ENCODE measurements around the gene PARP4. TPM values are rescaled to one million over a fixed set of nuclear protein-coding genes. Genes with fewer than 3 reads are reported as not detected.

The PARP4 gene
- total and polyA plus RNA-seq, 4 experiments from 2014 or later = 51.0 to 92.9 (median 77.7) TPM

GRCh38 chr13:24541127-24541475 is 28.5 kb upstream of the PARP4 start:
- peaks cover 5% of the 10 kb centered on the region for H3K27me3 ChIP-seq (ENCODE audit: insufficient read depth, low read length)
- H3K4me3 ChIP-seq (ENCODE audit: low read length in 2 of 2) = peak overlapping the region in 1 of 2 donors; percentile 40
- no peaks in the 10 kb centered on the region for H3K36me3 ChIP-seq (ENCODE audit: insufficient read depth, low read length)
- peaks cover 25 to 33% of the 10 kb centered on the region in 2 donors for H3K27me3 Mint-ChIP-seq
- DNase-seq = no peak
- no peaks in the 10 kb centered on the region for H3K9me3 ChIP-seq (ENCODE audit: control insufficient read depth in 1 of 2, low read length in 2 of 2)
- no peak overlapping the region for H3K27ac ChIP-seq (ENCODE audit: low read depth, low read length)
- ChIA-PET CTCF (ENCODE audit: partially characterized antibody) (interaction anchor here (1.4 kb wide), 1 partner anchor 16 kb away, joined by 3 read pairs; no protein-coding TSS in a partner anchor), POLR2A (ENCODE audit: partially characterized antibody) (no interaction called here)
- peaks cover 0 to 4% (median 1%) of the 10 kb centered on the region in 8 donors for H3K9me3 Mint-ChIP-seq
- peak overlapping the region in 1 of 7 donors; percentile 77 for H3K27ac Mint-ChIP-seq
- no peaks in the 10 kb centered on the region for H3K36me3 Mint-ChIP-seq
- intact Hi-C loops (cut with micrococcal nuclease) = no loop called here
- no peaks in the 10 kb centered on the region for H3K4me1 ChIP-seq (ENCODE audit: insufficient read depth, low read length)
- peaks cover 3 to 13% (median 6%) of the 10 kb centered on the region in 4 donors for H3K4me1 Mint-ChIP-seq
- peak overlapping the region in 6 of 8 donors; percentile 83 to 92 (median 88) for H3K4me3 Mint-ChIP-seq

GRCh38 chr13:24540236-24541126 is 27.9 kb upstream of the PARP4 start:
- H3K9me3 ChIP-seq (ENCODE audit: control insufficient read depth in 1 of 2, low read length in 2 of 2) = no peaks in the 10 kb centered on the region
- no peak overlapping the region for H3K4me3 ChIP-seq (ENCODE audit: low read length in 2 of 2)
- H3K9me3 Mint-ChIP-seq = peaks cover 0 to 4% (median 1%) of the 10 kb centered on the region in 8 donors
- ChIA-PET CTCF (ENCODE audit: partially characterized antibody) (no interaction called here), POLR2A (ENCODE audit: partially characterized antibody) (no interaction called here)
- H3K27me3 Mint-ChIP-seq = peaks cover 24 to 33% of the 10 kb centered on the region in 2 donors
- DNase-seq = no peak
- H3K27ac ChIP-seq (ENCODE audit: low read depth, low read length) = no peak overlapping the region
- peaks cover 3 to 13% (median 6%) of the 10 kb centered on the region in 4 donors for H3K4me1 Mint-ChIP-seq
- H3K4me1 ChIP-seq (ENCODE audit: insufficient read depth, low read length) = no peaks in the 10 kb centered on the region
- H3K4me3 Mint-ChIP-seq = peak overlapping the region in 4 of 8 donors; percentile 6 to 92 (median 80)
- H3K36me3 Mint-ChIP-seq = no peaks in the 10 kb centered on the region
- no peak overlapping the region for H3K27ac Mint-ChIP-seq
- intact Hi-C loops (cut with micrococcal nuclease) = no loop called here
- H3K36me3 ChIP-seq (ENCODE audit: insufficient read depth, low read length) = no peaks in the 10 kb centered on the region
- peaks cover 5% of the 10 kb centered on the region for H3K27me3 ChIP-seq (ENCODE audit: insufficient read depth, low read length)

- Histone ChIP-seq H3K36me3 (ENCODE audit: insufficient read depth, low read length) (no peaks in the 10 kb centered on the region), H3K27me3 (ENCODE audit: insufficient read depth, low read length) (peaks cover 5% of the 10 kb centered on the region), H3K9me3 (ENCODE audit: control insufficient read depth in 1 of 2, low read length in 2 of 2) (no peaks in the 10 kb centered on the region), H3K4me1 (ENCODE audit: insufficient read depth, low read length) (no peaks in the 10 kb centered on the region), H3K27ac (ENCODE audit: low read depth, low read length) (no peak overlapping the region), H3K4me3 (ENCODE audit: low read length in 2 of 2) (no peak overlapping the region)
- Mint-ChIP-seq H3K27me3 (peaks cover 25 to 33% of the 10 kb centered on the region in 2 donors), H3K36me3 (no peaks in the 10 kb centered on the region), H3K9me3 (peaks cover 0 to 4% (median 1%) of the 10 kb centered on the region in 8 donors), H3K27ac (no peak overlapping the region), H3K4me1 (peaks cover 3 to 13% (median 6%) of the 10 kb centered on the region in 4 donors), H3K4me3 (no peak overlapping the region)
- CTCF ChIA-PET (ENCODE audit: partially characterized antibody) = no interaction called here
- intact Hi-C loops (cut with micrococcal nuclease) = no loop called here
- POLR2A ChIA-PET (ENCODE audit: partially characterized antibody) = no interaction called here
- no peak for DNase-seq
Measured at GRCh38 chr13:24539500-24540165, 27.1 kb upstream of the PARP4 start.

- ChIA-PET POLR2A (ENCODE audit: partially characterized antibody) (no interaction called here), CTCF (ENCODE audit: partially characterized antibody) (no interaction called here)
- Mint-ChIP-seq H3K36me3 (no peaks in the 10 kb centered on the region), H3K4me1 (no peaks in the 10 kb centered on the region), H3K9me3 (no peaks in the 10 kb centered on the region), H3K27ac (no peak overlapping the region), H3K27me3 (peaks cover 33 to 34% of the 10 kb centered on the region in 2 donors), H3K4me3 (no peak overlapping the region)
- no peaks in the 10 kb centered on the region for H3K36me3 ChIP-seq (ENCODE audit: insufficient read depth, low read length)
- H3K9me3 ChIP-seq (ENCODE audit: control insufficient read depth in 1 of 2, low read length in 2 of 2) = no peaks in the 10 kb centered on the region
- H3K27me3 ChIP-seq (ENCODE audit: insufficient read depth, low read length) = peaks cover 12% of the 10 kb centered on the region
- no peak overlapping the region for H3K27ac ChIP-seq (ENCODE audit: low read depth, low read length)
- intact Hi-C loops (cut with micrococcal nuclease) = no loop called here
- no peaks in the 10 kb centered on the region for H3K4me1 ChIP-seq (ENCODE audit: insufficient read depth, low read length)
- no peak overlapping the region for H3K4me3 ChIP-seq (ENCODE audit: low read length in 2 of 2)
- no peak for DNase-seq
Measured at GRCh38 chr13:24529478-24529877, 16.9 kb upstream of the PARP4 start.

- Mint-ChIP-seq H3K4me1 (no peaks in the 10 kb centered on the region), H3K36me3 (no peaks in the 10 kb centered on the region), H3K4me3 (no peak overlapping the region), H3K27ac (no peak overlapping the region), H3K27me3 (peaks cover 27 to 34% of the 10 kb centered on the region in 2 donors), H3K9me3 (no peaks in the 10 kb centered on the region)
- Histone ChIP-seq H3K4me3 (ENCODE audit: low read length in 2 of 2) (no peak overlapping the region), H3K27me3 (ENCODE audit: insufficient read depth, low read length) (peaks cover 12% of the 10 kb centered on the region), H3K27ac (ENCODE audit: low read depth, low read length) (no peak overlapping the region), H3K9me3 (ENCODE audit: control insufficient read depth in 1 of 2, low read length in 2 of 2) (no peaks in the 10 kb centered on the region), H3K36me3 (ENCODE audit: insufficient read depth, low read length) (no peaks in the 10 kb centered on the region), H3K4me1 (ENCODE audit: insufficient read depth, low read length) (no peaks in the 10 kb centered on the region)
- no peak for DNase-seq
- intact Hi-C loops (cut with micrococcal nuclease) = no loop called here
- POLR2A ChIA-PET (ENCODE audit: partially characterized antibody) = no interaction called here
- CTCF ChIA-PET (ENCODE audit: partially characterized antibody) = no interaction called here
Measured at GRCh38 chr13:24528816-24529398, 16.3 kb upstream of the PARP4 start.

- Mint-ChIP-seq H3K36me3 (no peaks in the 10 kb centered on the region), H3K4me1 (no peaks in the 10 kb centered on the region), H3K27me3 (peaks cover 22 to 30% of the 10 kb centered on the region in 2 donors), H3K9me3 (no peaks in the 10 kb centered on the region), H3K4me3 (no peak overlapping the region), H3K27ac (no peak overlapping the region)
- H3K27me3 ChIP-seq (ENCODE audit: insufficient read depth, low read length) = peaks cover 12% of the 10 kb centered on the region
- H3K4me3 ChIP-seq (ENCODE audit: low read length in 2 of 2) = no peak overlapping the region
- H3K27ac ChIP-seq (ENCODE audit: low read depth, low read length) = no peak overlapping the region
- no peaks in the 10 kb centered on the region for H3K36me3 ChIP-seq (ENCODE audit: insufficient read depth, low read length)
- no peaks in the 10 kb centered on the region for H3K4me1 ChIP-seq (ENCODE audit: insufficient read depth, low read length)
- POLR2A ChIA-PET (ENCODE audit: partially characterized antibody) = no interaction called here
- CTCF ChIA-PET (ENCODE audit: partially characterized antibody) = no interaction called here
- intact Hi-C loops (cut with micrococcal nuclease) = no loop called here
- H3K9me3 ChIP-seq (ENCODE audit: control insufficient read depth in 1 of 2, low read length in 2 of 2) = no peaks in the 10 kb centered on the region
- no peak for DNase-seq
Measured at GRCh38 chr13:24527266-24527775, 14.7 kb upstream of the PARP4 start.

GRCh38 chr13:24520733-24521132 is 8.2 kb upstream of the PARP4 start:
- Histone ChIP-seq H3K9me3 (ENCODE audit: control insufficient read depth in 1 of 2, low read length in 2 of 2) (no peaks in the 10 kb centered on the region), H3K27ac (ENCODE audit: low read depth, low read length) (no peak overlapping the region), H3K27me3 (ENCODE audit: insufficient read depth, low read length) (no peaks in the 10 kb centered on the region), H3K36me3 (ENCODE audit: insufficient read depth, low read length) (no peaks in the 10 kb centered on the region), H3K4me1 (ENCODE audit: insufficient read depth, low read length) (no peaks in the 10 kb centered on the region), H3K4me3 (ENCODE audit: low read length in 2 of 2) (no peak overlapping the region)
- no peak for DNase-seq
- Mint-ChIP-seq H3K4me1 (peaks cover 0 to 5% (median 5%) of the 10 kb centered on the region in 4 donors), H3K36me3 (no peaks in the 10 kb centered on the region), H3K27me3 (no peaks in the 10 kb centered on the region), H3K27ac (no peak overlapping the region), H3K9me3 (no peaks in the 10 kb centered on the region), H3K4me3 (no peak overlapping the region)
- intact Hi-C loops (cut with micrococcal nuclease) = no loop called here
- ChIA-PET POLR2A (ENCODE audit: partially characterized antibody) (no interaction called here), CTCF (ENCODE audit: partially characterized antibody) (no interaction called here)
